IPS-NIHi11 (cell line): ENCODE results near the gene TGFBR3.

Source experiments
- DNase-seq: peaks from one replicate; pipeline ENCODE4 v3.0.0; 2012; ENCODE audit warnings: mixed read lengths, low spot score

TGFBR3 gene

DNA sequence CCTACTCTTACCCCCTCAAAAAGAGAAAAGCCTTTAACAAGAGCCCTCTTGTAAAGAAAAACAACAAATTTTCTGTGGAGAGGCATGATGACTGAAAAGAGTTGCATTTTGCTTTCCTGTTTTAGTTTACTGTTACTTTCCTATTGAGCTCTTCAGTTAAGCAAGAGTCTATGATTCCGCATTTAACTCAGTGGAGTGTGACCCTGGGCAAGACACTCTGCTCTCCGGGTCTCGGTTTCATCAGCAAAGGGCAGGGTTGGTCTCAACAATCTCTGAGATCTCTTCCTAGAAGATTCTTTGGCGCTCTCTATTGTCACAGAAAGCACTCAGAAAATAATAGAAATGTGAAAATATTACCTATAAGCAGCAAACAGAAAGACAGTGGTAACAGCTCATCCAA is 175.7 kb downstream of the TGFBR3 start:
- DNase-seq = no peak

DNA sequence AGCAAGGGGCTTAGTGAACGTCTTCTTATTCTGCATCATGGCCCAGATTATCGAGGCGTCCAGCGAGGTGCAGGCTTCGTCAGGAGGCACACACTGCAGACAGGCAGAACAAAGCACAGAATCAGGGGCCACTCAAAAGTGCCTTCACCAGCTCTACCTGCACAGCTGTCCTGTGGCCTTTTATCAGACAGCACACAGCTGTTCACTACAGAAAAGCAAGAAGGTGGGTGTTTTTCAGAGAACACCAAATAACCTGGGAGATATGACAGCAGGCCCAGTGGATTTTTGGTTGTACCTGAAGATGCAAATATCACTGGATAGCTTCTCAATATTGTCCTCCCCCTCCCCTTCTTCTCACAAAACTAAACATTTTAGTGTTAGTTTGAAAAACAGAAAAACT is 177.3 kb downstream of the TGFBR3 start:
- DNase-seq = no peak

DNA sequence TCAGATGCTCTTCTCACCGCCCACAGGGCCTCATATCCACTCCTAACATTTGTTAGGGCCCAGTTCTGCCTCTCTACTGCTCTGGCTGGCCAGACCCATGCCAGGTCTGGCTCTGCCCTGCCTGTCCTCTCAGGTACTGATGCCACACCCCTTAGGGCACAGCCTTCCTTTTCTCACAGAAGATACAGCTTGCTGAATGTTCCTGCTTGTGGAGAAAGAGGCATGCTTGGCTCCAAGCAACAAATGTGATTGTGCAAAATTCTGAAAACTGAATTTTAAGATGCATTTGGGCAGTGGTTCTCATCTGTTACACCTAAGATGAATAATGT is 178.1 kb downstream of the TGFBR3 start:
- DNase-seq = no peak

DNA sequence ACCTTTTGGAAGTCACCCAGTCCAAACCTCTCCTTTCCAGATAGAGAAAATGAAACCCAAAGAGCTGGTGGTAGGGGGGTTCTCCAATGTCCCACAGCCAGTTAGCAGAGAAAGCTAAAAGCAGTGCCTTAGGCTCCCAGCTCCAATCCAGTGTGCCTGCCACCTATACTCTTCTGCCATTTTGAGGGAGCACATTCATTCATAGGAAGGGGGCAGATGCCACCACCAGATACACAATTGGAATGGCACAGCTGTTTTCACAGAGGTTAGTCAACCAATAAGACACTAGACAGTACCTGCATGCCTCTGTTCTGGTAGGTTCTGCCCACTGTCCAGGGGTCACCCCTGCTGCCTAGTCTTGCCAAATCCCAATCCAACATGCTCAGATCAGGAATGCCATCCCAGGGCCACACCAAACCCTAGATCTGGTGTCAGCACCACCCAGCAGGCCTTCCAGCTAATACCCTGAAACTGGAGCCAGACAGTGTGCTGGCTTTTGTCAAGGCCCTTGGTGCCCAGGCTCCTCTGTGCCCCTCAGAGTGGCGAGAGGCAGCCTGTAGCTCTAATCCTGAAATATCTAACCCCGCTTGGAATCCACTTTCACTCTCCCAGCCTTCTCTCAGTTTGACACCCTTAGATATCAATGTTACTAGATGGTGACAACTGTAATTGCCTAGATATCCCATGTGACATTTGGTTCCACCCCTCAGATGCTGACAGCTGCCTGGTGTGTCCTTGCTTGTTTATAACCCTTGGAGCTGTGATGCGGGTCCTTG is 178.6 kb downstream of the TGFBR3 start:
- DNase-seq = no peak

DNA sequence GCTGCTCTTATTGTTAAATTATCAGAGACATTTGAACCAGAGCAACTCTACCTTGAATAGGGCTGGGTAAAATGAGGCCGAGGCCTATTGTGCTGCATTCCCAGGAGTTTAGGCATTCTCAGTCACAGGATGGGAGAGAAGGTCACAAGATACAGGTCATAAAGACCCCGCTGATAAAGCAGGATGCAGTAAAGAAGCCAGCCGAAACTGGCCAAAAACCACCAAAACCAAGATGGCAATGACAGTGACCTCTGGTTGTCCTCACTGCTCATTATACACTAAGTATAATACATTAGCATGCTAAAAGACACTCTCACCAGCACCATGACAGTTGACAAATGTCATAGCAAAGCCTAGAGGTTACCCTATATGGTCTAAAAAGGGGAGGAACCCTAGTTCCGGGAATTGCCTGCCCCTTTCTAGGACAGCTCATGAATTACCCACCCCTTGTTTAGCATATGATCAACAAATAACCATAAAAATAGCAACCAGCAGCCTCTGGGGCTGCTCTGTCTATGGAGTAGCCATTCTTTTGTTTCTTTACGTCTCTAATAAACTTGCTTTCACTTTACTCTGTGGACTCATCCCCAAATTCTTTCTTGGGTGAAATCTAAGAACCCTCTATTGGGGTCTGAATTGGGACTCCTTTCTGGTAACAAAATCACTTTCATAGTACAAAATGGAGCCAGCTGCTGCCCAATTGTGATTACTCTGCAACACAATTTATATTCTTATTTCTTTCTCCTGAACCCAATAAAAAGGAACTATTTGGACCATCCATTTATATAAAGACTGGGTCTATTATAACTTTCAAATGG is 179.6 kb downstream of the TGFBR3 start:
- DNase-seq = no peak

DNA sequence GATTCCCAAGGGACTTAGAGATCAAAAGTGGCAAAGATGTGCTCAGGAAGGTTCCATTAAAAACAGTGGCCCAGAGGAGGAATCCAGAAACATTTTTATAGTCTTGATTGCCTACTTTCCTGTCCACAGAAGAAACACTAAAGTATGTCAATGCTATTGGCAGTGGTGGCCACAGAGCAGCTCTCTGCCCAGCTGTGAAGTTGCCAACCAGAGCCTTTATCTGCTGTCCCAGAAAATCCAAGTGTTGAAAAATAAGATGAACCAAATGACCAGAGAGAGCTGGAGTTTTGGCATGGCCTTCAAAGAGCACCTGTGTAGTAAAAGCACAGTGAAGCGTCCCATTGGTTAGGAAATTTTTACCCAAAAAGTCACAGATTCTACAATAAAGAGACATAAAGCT is 181.2 kb downstream of the TGFBR3 start:
- no peak for DNase-seq

DNA sequence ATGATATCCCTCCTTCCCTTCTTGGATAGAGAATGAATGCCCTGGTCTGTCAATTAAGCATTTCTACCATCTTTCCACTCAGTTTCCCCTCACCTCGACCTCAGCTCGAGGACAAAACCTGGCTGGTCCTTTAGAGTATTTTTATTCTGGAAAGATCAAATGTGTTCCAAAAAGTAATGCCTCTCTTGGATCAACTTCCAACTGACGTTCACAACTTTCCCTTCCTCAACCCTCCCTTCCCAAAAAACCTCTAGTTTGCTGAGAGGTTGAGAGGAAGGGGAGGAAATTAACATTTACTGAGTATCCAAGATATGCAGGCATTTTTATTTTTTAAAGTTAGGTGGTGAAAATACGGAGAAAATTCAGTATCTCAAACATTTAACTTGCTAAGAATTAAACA is 182.9 kb downstream of the TGFBR3 start:
- no peak for DNase-seq

DNA sequence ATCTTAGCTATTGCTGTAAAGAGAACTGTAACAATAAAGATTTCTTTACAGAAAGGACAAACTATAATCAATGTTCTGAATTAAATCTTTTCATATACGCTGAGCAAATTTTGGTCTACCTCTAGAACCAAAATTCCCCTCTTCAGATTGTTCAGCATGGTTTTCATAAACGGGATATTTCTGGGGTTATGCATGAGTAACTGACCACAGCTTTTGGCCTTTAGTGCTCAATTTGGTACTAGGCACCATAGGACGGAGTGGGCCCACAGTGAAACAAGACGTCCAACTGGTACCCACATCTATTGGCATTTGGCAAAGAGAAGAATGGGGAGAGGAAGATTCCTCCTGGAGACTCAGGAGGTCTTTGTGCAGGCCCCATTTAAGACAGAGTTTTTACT is 184.5 kb downstream of the TGFBR3 start:
- DNase-seq = no peak

DNA sequence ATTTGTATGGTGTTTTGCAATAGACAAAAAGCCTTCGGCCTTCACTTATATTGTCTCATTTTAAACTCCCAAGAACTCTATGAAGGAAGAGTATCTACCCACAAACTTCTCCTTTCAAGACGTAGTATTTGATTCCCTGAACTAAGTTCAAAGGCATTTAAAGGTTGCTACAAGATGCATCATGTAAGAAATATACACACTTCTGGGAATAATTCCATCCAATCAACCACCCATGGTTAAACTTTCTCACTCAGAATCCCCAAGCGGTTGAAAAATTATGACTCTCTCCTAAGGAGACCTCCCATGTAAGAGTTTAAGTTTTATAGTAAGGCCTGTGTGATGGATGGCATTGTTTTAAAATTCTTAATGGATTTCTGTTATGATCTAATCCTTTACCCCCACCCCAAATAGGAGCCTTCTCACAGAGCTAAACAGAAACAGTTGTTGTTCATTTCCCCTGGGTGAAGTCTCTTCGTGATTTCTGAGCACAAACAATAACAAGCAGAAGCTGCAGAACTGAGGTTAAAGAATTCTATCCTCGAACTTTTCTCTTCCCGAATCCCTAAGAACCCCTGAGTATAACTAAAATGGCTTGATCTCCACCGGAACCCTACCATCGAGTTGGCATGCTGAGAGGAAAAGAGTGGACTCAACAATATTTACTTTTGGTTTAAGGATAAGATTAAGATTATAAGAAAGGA is 185.0 kb downstream of the TGFBR3 start:
- no peak for DNase-seq

DNA sequence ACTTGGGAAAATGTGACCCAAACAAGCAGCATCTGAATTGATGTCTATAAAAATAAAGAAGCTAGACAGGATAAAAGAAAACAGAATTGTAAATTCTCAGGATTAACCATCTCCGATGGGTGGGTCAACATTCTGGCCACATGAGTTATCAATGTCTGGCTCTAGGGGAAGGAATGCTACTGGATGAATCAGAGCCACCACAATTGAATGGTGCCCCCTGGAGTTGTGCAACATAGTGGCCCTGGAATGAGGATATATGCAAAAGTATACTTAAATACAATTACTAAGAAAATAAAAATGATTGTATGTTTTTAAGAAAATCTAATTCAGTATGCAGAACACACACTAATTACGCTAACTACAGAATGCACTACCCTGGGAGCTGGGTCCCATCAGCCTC is 185.6 kb downstream of the TGFBR3 start:
- DNase-seq = no peak

DNA sequence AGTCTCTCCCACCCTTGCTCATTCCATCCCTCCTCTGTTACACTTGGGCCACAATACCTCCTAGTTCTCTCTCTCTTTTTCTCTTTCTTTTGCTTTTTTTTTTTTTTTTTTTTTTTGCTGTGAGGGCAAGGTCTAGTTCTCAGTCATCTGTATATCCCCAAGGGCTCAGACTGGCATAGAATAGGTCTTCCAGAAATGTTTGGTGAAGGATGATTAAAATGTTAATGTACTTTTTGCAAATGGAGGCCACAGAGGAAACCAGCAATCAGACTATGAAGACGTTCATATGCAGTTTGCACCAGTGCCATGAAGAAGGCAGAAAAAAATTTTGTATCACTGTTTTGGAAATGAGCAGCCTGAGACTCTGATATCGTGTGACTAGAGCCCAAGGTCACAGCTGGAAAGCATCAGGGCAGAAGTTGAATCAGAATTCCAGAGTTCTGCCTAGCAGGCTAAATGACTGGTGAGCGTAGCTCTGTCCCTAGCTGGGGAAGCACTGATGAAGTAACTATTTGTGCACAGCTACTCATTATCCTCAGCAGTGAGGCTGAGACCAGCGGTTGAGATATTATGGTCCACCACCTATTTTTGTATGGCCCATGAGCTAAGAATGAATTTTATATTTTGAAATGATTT is 186.5 kb downstream of the TGFBR3 start:
- no peak for DNase-seq

DNA sequence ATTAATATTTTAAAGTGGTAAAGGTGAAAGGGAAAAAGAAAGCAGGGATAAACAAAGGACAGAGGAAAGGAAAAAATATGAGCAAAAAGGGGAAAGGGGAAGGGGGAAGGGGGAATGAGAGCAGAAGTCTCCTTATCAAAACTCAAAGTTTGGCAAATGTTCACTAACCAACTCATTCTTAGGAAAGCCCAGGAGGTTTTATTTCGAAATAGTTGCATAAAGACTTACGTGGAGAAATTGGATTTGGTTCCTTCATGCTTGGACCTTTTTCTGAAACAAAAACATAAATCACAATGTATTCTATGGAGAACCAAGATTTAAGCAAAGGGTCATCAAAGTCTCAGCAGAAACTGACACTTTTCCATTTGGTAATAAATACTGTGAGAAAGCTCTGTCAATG is 188.1 kb downstream of the TGFBR3 start:
- DNase-seq = no peak

DNA sequence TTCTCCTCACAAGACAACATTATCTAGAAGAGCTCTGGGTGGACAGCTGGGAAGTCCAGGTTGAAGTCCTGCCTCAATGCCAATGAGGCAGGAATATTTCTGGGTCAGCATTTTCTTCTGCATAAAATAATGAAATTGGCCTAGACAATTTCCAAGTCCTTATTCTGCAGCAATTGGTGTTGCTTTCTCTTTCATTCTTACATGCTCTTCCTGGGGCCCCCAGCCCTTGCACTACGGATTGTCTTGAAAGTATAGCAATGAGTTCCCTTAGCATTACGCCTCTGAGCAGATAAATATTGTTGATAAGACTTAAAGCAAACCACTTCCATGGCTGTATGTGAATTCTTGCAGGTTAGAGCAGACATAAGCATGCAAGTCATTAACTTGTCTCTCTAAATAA is 188.5 kb downstream of the TGFBR3 start:
- no peak for DNase-seq

DNA sequence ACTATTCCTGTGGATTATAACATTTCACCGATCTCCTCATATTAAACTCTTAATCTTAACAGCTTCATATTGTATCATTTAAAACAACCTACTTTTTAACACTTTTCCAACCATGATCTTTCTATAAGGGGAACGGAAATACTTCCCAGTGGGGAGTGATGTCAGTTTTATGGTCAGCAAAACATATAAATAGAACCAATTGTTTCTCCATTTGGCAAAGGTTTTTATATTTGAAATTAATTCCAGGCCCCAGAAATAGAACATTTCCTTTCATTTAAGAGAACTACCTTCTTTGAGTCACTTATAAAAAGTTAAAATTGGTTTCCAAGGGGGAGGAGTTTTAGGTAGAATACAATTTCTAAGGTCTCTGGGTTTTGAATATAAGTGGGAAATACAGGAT is 189.6 kb downstream of the TGFBR3 start:
- no peak for DNase-seq

DNA sequence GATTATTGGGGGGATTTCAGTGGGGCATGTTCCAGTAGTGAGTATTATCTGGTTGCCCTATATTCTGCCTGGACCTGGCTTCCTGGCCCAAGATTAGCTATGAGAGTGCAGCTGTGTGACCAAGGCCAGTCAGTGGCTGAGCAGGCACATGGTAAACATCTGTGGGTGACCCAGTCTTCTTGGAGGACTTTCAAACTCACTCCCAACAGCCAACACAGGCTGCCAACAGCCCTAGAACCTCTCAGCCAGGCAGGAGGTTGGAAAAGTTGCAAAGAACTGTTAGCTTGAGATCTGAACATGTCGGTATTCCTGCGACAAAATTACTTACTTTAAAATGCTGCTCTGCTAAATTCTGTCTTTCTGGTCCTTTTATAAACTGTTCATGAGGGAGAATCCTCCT is 192.4 kb downstream of the TGFBR3 start:
- no peak for DNase-seq

DNA sequence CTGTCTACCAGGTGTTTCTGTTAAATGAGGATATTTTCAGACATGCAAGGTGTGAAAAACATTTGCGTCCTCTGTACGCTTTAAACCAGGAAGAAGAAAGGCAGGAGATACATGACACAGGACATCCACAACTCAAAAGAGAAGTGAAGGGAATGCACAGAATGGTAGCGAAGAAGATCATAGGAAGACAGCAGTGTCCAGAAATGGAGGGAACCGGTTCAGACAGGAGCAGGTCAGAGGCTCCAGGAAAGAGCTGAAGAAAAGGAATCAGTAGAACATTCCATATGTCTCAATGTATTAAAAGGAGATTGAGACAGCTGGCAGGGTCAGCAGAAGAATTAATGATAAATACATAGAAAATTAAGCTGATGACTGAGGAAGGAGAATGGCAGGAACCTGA is 194.4 kb downstream of the TGFBR3 start:
- no peak for DNase-seq

DNA sequence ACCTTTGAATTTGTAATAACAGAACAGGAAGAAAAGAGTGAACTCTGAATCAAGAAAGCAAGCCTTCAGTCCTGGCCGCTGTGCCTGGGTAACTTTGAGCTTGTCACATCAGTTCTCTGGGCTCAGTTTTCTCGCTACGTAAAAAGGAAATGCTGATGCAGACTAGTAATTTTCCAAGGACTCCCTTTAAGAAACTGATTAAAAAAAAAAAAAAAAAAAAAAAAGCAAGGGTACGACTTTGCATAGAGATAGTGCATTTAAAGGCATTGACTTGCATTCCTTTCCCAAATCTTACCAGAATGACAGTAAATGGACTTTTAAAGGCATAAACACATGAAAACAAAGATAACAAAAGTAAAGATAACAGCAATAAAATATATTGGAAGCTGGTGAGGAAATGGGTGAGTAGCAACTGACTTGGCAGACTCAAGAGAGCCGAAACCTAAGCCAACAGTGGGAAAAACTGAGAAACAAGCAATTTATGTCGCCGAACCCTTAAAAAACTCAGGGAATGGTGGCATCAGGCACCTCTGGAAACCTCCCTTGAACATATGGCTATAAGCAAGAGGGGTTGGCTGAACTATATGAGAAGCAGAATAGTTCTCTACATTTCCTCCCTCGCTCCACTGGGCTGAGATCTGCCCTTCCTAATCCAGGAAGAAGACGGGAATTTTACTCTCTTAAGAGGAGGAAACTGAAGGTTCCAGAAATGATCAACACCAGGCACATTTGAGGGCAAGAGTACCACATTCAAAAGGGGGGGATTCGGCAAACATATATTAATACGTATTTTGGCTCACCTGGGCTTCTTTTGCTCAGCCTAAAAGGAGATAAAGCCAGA is 196.1 kb downstream of the TGFBR3 start:
- no peak for DNase-seq

DNA sequence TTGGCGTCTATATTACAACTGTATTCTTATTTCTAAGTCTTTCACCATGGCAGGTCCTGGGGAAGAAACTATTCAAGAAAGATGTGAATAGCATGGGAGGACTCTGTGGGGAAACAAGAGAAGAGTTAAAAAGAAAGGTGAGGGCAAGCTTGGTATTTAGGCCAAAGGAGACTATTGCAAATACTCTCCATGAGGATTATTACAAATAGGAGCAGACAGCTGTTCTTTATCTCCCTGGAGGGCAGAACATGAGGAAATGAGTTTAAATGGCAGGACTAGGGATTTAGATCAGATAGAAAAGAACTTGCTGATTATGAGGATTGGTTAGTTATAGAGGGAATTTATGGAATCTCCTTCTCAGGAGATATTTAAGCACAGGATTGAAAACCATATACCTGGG is 198.5 kb downstream of the TGFBR3 start:
- no peak for DNase-seq

DNA sequence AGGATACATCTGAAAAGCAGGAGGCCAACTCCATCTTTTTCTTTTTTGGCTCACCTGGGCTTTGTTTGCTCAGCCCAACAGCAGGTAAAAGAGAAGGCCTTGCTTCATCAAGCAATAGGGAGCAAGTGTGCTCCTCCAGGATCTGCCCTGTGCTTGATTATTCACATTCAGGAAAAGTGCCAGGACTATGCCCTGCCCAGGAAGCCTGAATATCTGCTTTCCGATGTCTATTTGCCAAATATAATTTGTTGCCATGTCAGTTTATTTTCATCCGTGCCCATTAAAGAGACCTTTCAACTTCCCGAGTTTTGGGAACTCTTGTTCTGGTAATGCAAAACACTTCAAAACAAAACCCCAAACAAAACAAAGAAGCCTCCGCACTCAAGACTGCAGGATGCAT is 200.0 kb downstream of the TGFBR3 start:
- DNase-seq = no peak

DNA sequence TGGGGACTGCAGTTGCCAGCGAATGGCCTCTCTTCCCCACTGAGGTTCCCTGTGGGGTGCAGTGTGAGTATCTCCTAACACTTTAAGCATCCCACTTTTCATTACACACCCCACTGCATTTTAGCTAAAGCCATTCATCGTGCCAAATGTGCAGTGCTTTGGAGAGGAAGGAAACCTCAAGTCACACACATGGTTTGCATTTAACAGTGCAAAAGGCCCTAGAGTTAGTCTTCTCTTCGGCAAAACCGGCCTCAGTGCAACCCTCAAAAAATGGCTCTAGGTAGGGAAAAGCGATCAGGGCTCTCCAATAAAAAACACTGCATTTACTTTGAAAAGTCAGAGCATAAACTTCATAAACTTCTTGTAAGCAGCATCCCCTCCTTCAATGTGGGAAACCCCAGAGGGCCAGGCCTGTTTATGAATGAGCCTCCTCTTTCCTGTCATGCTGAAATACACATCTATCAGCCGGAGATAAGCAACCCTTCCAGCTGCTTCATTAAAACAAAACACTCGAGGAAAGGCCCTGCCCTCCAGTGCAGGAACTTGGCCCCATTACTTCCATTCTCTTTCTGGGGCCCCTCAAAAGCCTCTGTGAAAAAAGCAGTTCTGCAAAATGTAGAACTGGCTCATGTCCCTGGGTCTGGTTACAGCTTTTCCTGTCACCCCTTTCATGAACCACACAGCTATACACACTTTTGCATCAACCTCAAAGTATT is 201.3 kb downstream of the TGFBR3 start:
- no peak for DNase-seq

DNA sequence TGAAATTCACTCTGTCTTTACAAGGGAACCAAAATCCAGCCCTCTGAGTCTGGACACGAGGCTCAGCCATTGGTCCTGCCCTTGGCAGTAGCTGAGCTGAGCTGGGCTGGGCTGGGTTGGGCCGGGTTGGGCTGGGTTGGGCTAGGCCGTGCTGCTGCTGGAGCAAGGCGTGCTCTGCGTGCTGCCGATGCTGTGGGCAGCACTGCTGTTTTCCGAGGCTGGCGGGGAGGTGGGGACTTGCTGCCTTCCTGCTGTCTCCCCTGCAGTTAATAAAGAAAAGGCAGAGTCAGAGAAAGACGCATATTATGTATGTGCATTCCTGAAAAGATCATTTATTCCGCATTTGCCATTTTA is 202.4 kb downstream of the TGFBR3 start:
- DNase-seq = peak; percentile 35
